ENCODE measurements around the gene SART1.
"Not testable (repeated sequence)": the region's sequence is repeated elsewhere in the genome, so short reads cannot be mapped to it uniquely, and the experiment has no call there.

The SART1 gene

GRCh38 chr11:65932558-65932919 lies 29.0 kb upstream of the SART1 start:
- DNase-seq, result peak; percentile 10

DNA sequence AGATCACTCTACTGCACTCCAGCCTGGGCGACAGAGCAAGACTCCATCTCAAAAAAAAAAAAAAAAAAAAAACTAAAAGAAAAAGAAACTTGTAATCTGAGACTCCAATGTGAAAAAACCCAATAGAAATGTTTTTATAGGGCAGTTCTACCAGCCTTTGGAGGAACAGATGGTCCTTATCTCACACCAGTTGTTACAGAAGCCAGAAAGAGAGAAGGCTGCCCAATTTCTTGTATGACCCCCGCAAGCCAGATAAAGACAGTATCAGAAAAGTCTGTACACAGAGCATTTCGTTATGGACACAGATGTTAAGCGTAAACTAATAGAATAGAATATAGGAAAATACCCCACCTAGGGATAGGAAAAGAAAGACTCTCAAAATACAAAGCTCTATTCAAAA lies 27.5 kb upstream of the SART1 start:
- DNase-seq, result peak; percentile 97

GRCh38 chr11:65937766-65938165 lies 23.8 kb upstream of the SART1 start:
- DNase-seq, result no peak

DNA sequence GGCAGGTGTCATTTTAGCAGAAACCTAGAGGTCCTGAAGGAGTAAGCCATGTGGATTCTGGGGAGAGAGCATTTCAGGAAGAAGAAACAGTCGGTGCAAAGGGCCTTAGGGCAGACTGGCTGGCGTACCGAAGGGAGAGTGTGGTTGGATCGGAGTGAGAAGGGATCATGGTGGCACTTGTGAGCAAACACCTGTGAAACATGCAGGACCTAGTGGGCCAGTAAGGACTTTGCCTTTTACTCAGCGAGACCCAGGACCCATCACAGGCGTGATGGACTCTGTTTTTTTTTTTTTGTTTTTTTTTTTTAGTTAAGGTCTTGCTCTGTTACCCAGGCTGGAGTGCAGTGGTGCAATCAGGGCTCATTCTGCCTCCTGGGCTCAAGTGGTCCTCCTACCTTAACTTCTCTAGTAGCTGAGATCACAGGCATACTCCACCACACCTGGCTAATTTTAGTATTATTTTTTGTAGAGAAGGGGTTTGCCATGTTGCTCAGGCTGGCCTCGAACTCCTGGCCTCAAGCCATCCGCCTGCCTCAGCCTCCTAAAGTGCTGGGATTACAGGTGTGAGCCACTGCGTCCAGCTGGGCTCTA lies 19.7 kb upstream of the SART1 start:
- no peak for DNase-seq

- no peak for DNase-seq
Measured at GRCh38 chr11:65942531-65942930, 19.0 kb upstream of the SART1 start.

DNA sequence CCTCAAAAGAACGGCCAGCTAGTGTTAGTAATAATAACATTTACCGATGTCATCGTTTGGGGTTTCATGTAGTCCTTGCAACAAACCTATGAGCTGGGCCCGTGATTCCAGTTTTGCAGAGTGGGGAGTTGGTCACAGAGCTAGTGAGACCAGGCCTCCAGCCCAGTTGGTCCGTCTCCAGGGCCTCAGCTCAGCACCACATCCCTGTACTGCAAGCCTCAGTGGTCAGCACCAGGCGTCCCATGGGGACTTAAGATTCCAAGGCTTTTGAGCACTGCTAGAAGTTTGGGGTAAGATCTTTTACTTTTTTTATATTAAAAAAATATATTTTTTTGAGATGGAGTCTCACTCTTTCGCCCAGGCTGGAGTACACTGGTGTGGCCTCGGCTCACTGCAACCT lies 17.3 kb upstream of the SART1 start:
- DNase-seq, result no peak

DNA sequence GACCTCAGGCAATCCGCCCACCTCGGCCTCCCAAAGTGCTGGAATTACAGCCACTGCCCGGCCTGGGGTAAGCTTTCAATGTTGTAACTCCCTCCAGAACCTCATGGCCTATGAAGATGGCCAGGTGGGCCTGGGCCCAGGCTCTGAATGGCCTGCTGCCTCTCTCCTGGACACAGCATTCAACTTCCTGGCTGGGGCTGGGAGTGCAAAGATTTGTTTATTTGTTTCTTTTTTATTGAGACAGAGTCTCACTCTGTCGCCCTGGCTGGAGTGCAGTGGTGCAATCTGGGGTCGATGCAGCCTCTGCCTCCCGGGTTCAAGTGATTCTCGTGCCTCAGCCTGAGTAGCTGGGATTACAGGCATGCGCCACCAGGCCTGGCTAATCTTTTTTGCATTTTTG lies 16.8 kb upstream of the SART1 start:
- DNase-seq, result no peak

- DNase-seq, result no peak
Measured at GRCh38 chr11:65945430-65945911, 16.1 kb upstream of the SART1 start, which contains the start of gene TSGA10IP. TSGA10IP (plus strand) TSS chr11:65945480; CDS start chr11:65945676, 196 bp downstream.

GRCh38 chr11:65945941-65946558 lies 15.5 kb upstream of the SART1 start:
- DNase-seq, result no peak

- DNase-seq, result no peak
Measured at GRCh38 chr11:65946655-65947054, 14.9 kb upstream of the SART1 start.

- no peak for DNase-seq
Measured at GRCh38 chr11:65947133-65947532, 14.4 kb upstream of the SART1 start.

DNA sequence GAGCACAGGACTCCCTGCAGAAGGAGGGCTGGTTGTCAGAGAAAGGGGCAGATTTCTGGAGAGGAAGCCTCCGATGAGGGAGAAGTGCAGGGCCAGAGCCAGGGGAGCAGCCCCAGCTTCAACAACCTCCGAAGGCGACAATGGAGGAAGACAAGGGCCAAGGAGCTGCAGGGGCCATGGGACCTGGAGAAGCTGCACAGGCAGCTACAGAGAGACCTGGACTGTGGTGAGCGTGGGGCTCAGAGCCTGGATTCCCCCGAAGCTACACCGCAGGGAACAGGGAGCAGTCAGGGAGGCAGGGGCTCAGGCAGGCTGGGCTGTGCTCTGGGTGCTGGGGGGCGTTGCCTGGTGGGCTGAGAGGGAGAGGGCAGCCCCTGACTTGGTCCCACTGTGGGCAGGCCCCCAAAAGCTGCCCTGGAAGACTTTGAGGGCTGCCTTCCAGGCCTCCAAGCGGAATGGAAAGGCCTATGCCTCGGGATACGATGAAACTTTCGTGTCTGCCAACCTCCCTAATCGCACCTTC lies 13.9 kb upstream of the SART1 start:
- no peak for DNase-seq

DNA sequence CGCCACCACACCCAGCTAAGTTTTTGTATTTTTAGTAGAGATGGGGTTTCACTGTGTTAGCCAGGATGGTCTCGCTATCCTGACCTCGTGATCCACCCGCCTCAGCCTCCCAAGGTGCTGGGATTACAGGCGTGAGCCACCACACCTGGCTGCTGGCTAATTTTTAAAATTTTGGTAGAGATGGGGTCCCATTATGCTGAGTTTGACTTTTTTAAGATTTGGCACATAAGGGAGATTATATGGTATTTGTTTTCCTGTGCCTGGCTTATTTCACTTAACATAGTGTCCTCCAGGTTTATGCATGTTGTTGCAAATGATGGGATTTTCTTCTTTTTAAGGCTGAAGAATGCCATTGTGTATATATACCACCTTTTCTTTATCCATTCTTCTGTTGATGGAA lies 10.8 kb upstream of the SART1 start:
- not testable (repeated sequence) for DNase-seq

DNA sequence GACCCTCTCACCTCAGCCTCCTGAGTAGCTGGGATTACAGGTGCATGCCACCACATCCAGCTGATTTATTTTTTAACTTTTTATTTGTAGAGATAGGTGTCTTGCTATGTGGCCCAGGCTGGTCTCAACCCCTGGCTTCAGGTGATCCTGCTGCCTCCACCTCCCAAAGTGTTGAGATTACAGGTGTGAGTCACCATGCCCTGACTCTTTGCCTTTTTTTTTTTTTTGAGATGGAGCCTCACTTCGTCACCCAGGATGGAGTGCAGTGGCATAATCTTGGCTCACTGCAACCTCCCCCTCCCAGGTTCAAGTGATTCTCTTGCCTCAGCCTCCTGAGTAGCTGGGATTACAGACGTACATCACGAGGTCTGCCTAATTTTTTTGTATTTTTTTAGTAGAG lies 9.9 kb upstream of the SART1 start:
- DNase-seq, result not testable (repeated sequence)

- peak; percentile 58 for DNase-seq
Measured at GRCh38 chr11:65952052-65952521, 9.4 kb upstream of the SART1 start.

- DNase-seq, result peak; percentile 37
Measured at GRCh38 chr11:65953471-65953870, 8.1 kb upstream of the SART1 start.

DNA sequence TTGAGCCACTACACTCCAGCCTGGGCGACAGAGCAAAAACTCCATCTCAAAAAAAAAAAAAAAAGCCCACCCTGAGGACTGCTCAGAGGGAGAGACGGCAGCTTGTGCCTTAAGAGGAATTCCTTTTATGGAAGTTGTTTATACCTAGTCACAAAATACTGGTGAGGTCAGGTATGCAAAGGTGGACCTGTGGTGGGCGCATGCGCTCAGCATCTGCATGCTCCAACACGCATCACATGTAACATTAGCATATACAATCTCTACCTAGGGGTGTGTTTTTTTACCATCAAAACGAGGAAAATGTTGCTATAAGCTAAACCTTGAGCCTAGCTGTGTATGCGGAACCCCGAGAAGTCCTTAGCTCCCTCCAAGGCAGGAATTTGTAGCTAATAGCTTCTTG lies 6.8 kb upstream of the SART1 start:
- peak; percentile 98 for DNase-seq

- no peak for DNase-seq
Measured at GRCh38 chr11:65958291-65958690, 3.2 kb upstream of the SART1 start.

DNA sequence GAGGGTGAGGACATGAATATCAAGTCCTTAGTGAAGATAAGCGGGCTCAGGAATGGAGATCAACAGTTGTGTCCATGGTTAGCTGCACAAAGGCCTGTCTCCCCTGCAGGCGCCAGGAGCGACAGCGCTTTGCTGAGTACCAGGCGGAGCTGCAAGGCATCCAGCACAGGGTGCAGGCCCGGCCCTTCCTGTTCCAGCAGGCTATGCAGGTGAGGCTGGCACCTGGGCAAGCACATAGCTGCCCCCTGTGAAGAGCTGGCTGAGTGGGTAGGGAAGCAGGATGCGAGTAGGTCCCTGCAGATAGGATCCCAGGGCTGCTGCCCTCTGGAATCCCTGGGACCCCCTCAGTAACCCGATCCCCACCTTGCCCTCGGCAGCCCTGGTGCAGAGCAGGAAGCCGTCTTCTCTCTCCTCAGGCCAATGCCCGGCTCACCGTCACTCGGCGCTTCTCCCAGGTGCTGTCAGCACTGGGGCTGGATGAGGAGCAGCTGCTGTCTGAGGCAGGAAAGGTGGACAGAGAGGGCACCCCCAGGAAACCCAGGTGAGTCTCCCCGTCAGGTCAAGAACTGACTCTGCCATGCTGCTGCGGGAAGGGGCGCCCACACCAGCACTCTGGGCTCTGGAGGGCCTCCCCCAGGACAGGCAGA lies 2.6 kb upstream of the SART1 start:
- no peak for DNase-seq

- no peak for DNase-seq
Measured at GRCh38 chr11:65960824-65961266, 689 bp upstream of the SART1 start.

- no peak for DNase-seq
Measured at GRCh38 chr11:65962141-65962564, 619 bp downstream of the SART1 start.

DNA sequence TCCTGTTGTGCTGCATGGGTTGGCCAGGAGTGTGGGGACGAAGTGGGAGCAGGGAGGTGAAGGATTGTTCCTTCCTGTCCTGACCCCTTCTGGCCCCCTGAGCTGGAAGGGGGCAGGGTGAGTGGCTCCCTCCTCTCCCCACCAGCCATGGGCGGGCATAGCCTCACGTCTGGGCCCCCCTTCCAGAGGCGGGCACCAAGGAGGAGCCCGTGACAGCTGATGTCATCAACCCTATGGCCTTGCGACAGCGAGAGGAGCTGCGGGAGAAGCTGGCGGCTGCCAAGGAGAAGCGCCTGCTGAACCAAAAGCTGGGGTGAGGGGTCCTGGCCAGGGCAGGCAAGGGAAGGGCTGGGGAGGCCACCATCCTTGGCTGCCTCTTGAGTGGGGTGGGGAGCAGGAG lies 3.4 kb downstream of the SART1 start:
- no peak for DNase-seq

- no peak for DNase-seq
Measured at GRCh38 chr11:65965986-65966762, 4.6 kb downstream of the SART1 start.
